ENCODE measurements around the gene METTL23. TPM values are rescaled to one million over a fixed set of nuclear protein-coding genes. Genes with fewer than 3 reads are reported as not detected.

METTL23 gene
- total RNA-seq, 2 experiments from 2014 or later = 30.7 to 30.9 TPM

- ChIA-PET POLR2A (interaction anchor here (0.7 to 3.0 kb wide), 5 partner anchors 12 to 375 kb away, joined by 3 to 11 read pairs (median 3); partner anchors contain the start of gene SRSF2), CTCF (no interaction called here)
- Mint-ChIP-seq H3K27ac (no peak overlapping the region), H3K9me3 (no peaks in the 10 kb centered on the region), H3K27me3 (no peaks in the 10 kb centered on the region), H3K4me3 (no peak overlapping the region), H3K36me3 (ENCODE audit: low read depth) (peaks cover 22% of the 10 kb centered on the region), H3K4me1 (ENCODE audit: low read depth) (peaks cover 21% of the 10 kb centered on the region)
- intact Hi-C loops (cut with micrococcal nuclease) = no loop called here
- TF ChIP-seq CTCF (IDR thresholded peaks at IDR 0.05) = no peak
- ATAC-seq (no peak), DNase-seq (no peak)
Measured at GRCh38 chr17:76748657-76749056, 22.0 kb downstream of the METTL23 start.

GRCh38 chr17:76751416-76751993 lies 24.9 kb downstream of the METTL23 start:
- TF ChIP-seq CTCF (IDR thresholded peaks at IDR 0.05) = no peak
- Mint-ChIP-seq H3K4me3 (no peak overlapping the region), H3K27me3 (no peaks in the 10 kb centered on the region), H3K4me1 (ENCODE audit: low read depth) (peaks cover 18% of the 10 kb centered on the region), H3K27ac (no peak overlapping the region), H3K9me3 (no peaks in the 10 kb centered on the region), H3K36me3 (ENCODE audit: low read depth) (peaks cover 15% of the 10 kb centered on the region)
- CTCF ChIA-PET = no interaction called here
- POLR2A ChIA-PET = interaction anchor here (1.0 to 3.2 kb wide), 4 partner anchors 8 to 185 kb away, joined by 4 to 38 read pairs (median 12); partner anchors contain the start of genes MFSD11 and SRSF2
- no peak for ATAC-seq
- intact Hi-C loops (cut with micrococcal nuclease) = no loop called here
- no peak for DNase-seq

GRCh38 chr17:76752006-76752405 lies 25.4 kb downstream of the METTL23 start:
- no peak for DNase-seq

GRCh38 chr17:76753061-76753961 lies 26.7 kb downstream of the METTL23 start:
- no peak for DNase-seq
- peak; percentile 82 for ATAC-seq
- intact Hi-C loops (cut with micrococcal nuclease) = no loop called here

More at GRCh38 chr17:76752006-76752405, 25.4 kb downstream of the METTL23 start:
- Mint-ChIP-seq H3K27ac (peak overlapping the region; percentile 83), H3K9me3 (no peaks in the 10 kb centered on the region), H3K36me3 (ENCODE audit: low read depth) (peaks cover 10% of the 10 kb centered on the region), H3K4me3 (peak overlapping the region; percentile 17), H3K4me1 (ENCODE audit: low read depth) (peaks cover 18% of the 10 kb centered on the region), H3K27me3 (no peaks in the 10 kb centered on the region)
- intact Hi-C loops (cut with micrococcal nuclease) = no loop called here
- CTCF ChIA-PET = no interaction called here
- POLR2A ChIA-PET = interaction anchor here (1.0 to 3.2 kb wide), 5 partner anchors 9 to 185 kb away, joined by 3 to 38 read pairs (median 5); partner anchors contain the start of genes MFSD11 and SRSF2
- TF ChIP-seq CTCF (IDR thresholded peaks at IDR 0.05) = no peak
- ATAC-seq = peak; percentile 48

More at GRCh38 chr17:76753061-76753961, 26.7 kb downstream of the METTL23 start:
- CTCF ChIA-PET = no interaction called here
- H3K9me3 Mint-ChIP-seq = no peaks in the 10 kb centered on the region
- no peak for TF ChIP-seq CTCF (IDR thresholded peaks at IDR 0.05)
- peak overlapping the region; percentile 90 for H3K27ac Mint-ChIP-seq
- H3K36me3 Mint-ChIP-seq (ENCODE audit: low read depth) = peaks cover 15% of the 10 kb centered on the region
- H3K4me1 Mint-ChIP-seq (ENCODE audit: low read depth) = peaks cover 18% of the 10 kb centered on the region
- H3K27me3 Mint-ChIP-seq = no peaks in the 10 kb centered on the region
- POLR2A ChIA-PET = interaction anchor here (0.6 to 3.2 kb wide), 9 partner anchors 10 to 375 kb away, joined by 3 to 38 read pairs (median 4); partner anchors contain the start of genes METTL23, MFSD11 and SRSF2
- H3K4me3 Mint-ChIP-seq = peak overlapping the region; percentile 75
